ENCODE results near the gene GPBP1. TPM values are rescaled to one million over a fixed set of nuclear protein-coding genes. Genes with fewer than 3 reads are reported as not detected.
"Not testable (repeated sequence)": the region's sequence is repeated elsewhere in the genome, so short reads cannot be mapped to it uniquely, and the experiment has no call there.

GPBP1 gene
- total and polyA plus RNA-seq, 2 of the 4 experiments (the other 2 are of a cell fraction), result 24.3 to 29.2 TPM

GRCh38 chr5:57177479-57178156 lies 3.8 kb downstream of the GPBP1 start:
- BruUV-seq (replicated peaks), result no TSS peak
- H2BK20ac ChIP-seq (ENCODE audit: low read depth, low read length), result no peak overlapping the region
- H3K14ac ChIP-seq (replicated peaks; ENCODE audit: low read depth, low read length), result no peak overlapping the region
- no peak overlapping the region for H3K4ac ChIP-seq (ENCODE audit: low read depth, low read length)
- no peak overlapping the region for H4K5ac ChIP-seq (ENCODE audit: low read depth, low read length)
- H2BK5ac ChIP-seq (ENCODE audit: low read depth, low read length, poor library complexity, severe bottlenecking), result no peak overlapping the region
- in situ Hi-C loops (cut with MboI; ENCODE audit: low sequenced_read_pairs) (no loop called here), dilution Hi-C loops (cut with HindIII; ENCODE audit: low sequenced_read_pairs, unreplicated experiment) (no loop called here), intact Hi-C loops (cut with micrococcal nuclease) (no loop called here)
- H3K56ac ChIP-seq (ENCODE audit: extremely low read depth, insufficient read depth, low read length), result no peak overlapping the region
- no peaks in the 10 kb centered on the region for H3K27me3 ChIP-seq (ENCODE audit: control insufficient read depth, insufficient read depth, low read length)
- no peak overlapping the region for H2AFZ ChIP-seq (replicated peaks; ENCODE audit: low read length, poor library complexity)
- ChIA-PET POLR2A (ENCODE audit: unreplicated experiment) (no interaction called here), CTCF (no interaction called here)
- no peak overlapping the region for H2BK15ac ChIP-seq (ENCODE audit: low read depth, low read length)
- H3K18ac ChIP-seq (ENCODE audit: low read depth, low read length), result no peak overlapping the region
- H3K79me1 ChIP-seq (ENCODE audit: low read depth in 1 of 2, low read length in 2 of 2), result peaks cover 0 to 27% of the 10 kb centered on the region in 2 experiments; a peak in 2 of 4 replicates
- no peak for DNase-seq
- H3K9ac ChIP-seq (ENCODE audit: low read depth, low read length), result no peak overlapping the region; the same call in 1 of the 2 replicates
- peaks cover 77% of the 10 kb centered on the region for H4K20me1 ChIP-seq (ENCODE audit: insufficient read depth, low read length)
- H2BK120ac ChIP-seq (ENCODE audit: low read depth, low read length), result no peak overlapping the region
- H3K23ac ChIP-seq (ENCODE audit: low read depth, low read length), result no peak overlapping the region
- H3K4me2 ChIP-seq (ENCODE audit: low read depth, low read length), result peak overlapping the region; percentile 96
- no peak for TF ChIP-seq POLR2A (IDR thresholded peaks at IDR 0.05; ENCODE audit: low read depth, low read length)
- TF ChIP-seq USF2 (IDR thresholded peaks at IDR 0.05; ENCODE audit: low read depth, low read length), result no peak
- TF ChIP-seq RFX5 (IDR thresholded peaks at IDR 0.05; ENCODE audit: low read depth, low read length), result no peak
- TF ChIP-seq ELK1 (IDR thresholded peaks at IDR 0.05; ENCODE audit: borderline replicate concordance, low read depth, low read length), result no peak
- H3K4me1 ChIP-seq (ENCODE audit: control insufficient read depth, insufficient read depth, low read length), result peaks cover 4% of the 10 kb centered on the region; the same call in 1 of the 2 replicates
- no peaks in the 10 kb centered on the region for H3K9me3 ChIP-seq (ENCODE audit: control insufficient read depth, insufficient read depth, low read length)
- peaks cover 3% of the 10 kb centered on the region; the same call in 1 of the 2 replicates for H3K36me3 ChIP-seq (ENCODE audit: control insufficient read depth, insufficient read depth, low read length)
- no CpG with 5 or more reads among the region's 14 CpGs for WGBS, 2 experiments (ENCODE audit: extremely low coverage in 2 of 2, insufficient read length in 1 of 2)
- H2AK9ac ChIP-seq (replicated peaks; ENCODE audit: low read depth, low read length, poor library complexity), result no peak overlapping the region
- H4K8ac ChIP-seq (ENCODE audit: low read depth in 2 of 2, low read length in 2 of 2), result no peak overlapping the region
- no peak overlapping the region; the same call in 1 of the 2 replicates for H2AK5ac ChIP-seq (ENCODE audit: low read depth, low read length)
- no peak overlapping the region for H3K27ac ChIP-seq (ENCODE audit: insufficient read depth, low read length)
- peaks cover 3% of the 10 kb centered on the region; the same call in 1 of the 2 replicates for H3K9me1 ChIP-seq (ENCODE audit: insufficient read depth, low read length)
- no peak for ATAC-seq (ENCODE audit: low read depth)
- no peak overlapping the region for H3K4me3 ChIP-seq (ENCODE audit: insufficient read depth, low read depth, low read length)
- no peak overlapping the region for H4K91ac ChIP-seq (ENCODE audit: insufficient read depth, low read depth, low read length)

GRCh38 chr5:57178238-57178637 lies 4.4 kb downstream of the GPBP1 start:
- H4K5ac ChIP-seq (ENCODE audit: low read depth, low read length); POLR2A ChIA-PET (ENCODE audit: unreplicated experiment); H3K27ac ChIP-seq (ENCODE audit: insufficient read depth, low read length); intact Hi-C loops (cut with micrococcal nuclease); H4K91ac ChIP-seq (ENCODE audit: insufficient read depth, low read depth, low read length); H2BK5ac ChIP-seq (ENCODE audit: low read depth, low read length, poor library complexity, severe bottlenecking); H3K27me3 ChIP-seq (ENCODE audit: control insufficient read depth, insufficient read depth, low read length); H2BK120ac ChIP-seq (ENCODE audit: low read depth, low read length); H3K36me3 ChIP-seq (ENCODE audit: control insufficient read depth, insufficient read depth, low read length); in situ Hi-C loops (cut with MboI; ENCODE audit: low sequenced_read_pairs); H3K9ac ChIP-seq (ENCODE audit: low read depth, low read length); H2AFZ ChIP-seq (replicated peaks; ENCODE audit: low read length, poor library complexity); dilution Hi-C loops (cut with HindIII; ENCODE audit: low sequenced_read_pairs, unreplicated experiment); DNase-seq; H2BK15ac ChIP-seq (ENCODE audit: low read depth, low read length); H3K23ac ChIP-seq (ENCODE audit: low read depth, low read length); H3K4me1 ChIP-seq (ENCODE audit: control insufficient read depth, insufficient read depth, low read length); H2AK9ac ChIP-seq (replicated peaks; ENCODE audit: low read depth, low read length, poor library complexity); H3K14ac ChIP-seq (replicated peaks; ENCODE audit: low read depth, low read length); ATAC-seq (ENCODE audit: low read depth); H3K18ac ChIP-seq (ENCODE audit: low read depth, low read length); H2AK5ac ChIP-seq (ENCODE audit: low read depth, low read length); H3K9me3 ChIP-seq (ENCODE audit: control insufficient read depth, insufficient read depth, low read length); H4K8ac ChIP-seq (ENCODE audit: low read depth in 2 of 2, low read length in 2 of 2); CTCF ChIA-PET; H3K56ac ChIP-seq (ENCODE audit: extremely low read depth, insufficient read depth, low read length); H3K4ac ChIP-seq (ENCODE audit: low read depth, low read length); H2BK20ac ChIP-seq (ENCODE audit: low read depth, low read length); BruUV-seq (replicated peaks); H3K9me1 ChIP-seq (ENCODE audit: insufficient read depth, low read length): not testable (repeated sequence)
- Histone ChIP-seq H3K4me3 (ENCODE audit: insufficient read depth, low read depth, low read length) (peak overlapping the region; percentile 9; the same call in 1 of the 2 replicates), H4K20me1 (ENCODE audit: insufficient read depth, low read length) (peaks cover 78% of the 10 kb centered on the region), H3K79me1 (ENCODE audit: low read depth in 1 of 2, low read length in 2 of 2) (peaks cover 0 to 27% of the 10 kb centered on the region in 2 experiments; a peak in 2 of 4 replicates), H3K4me2 (ENCODE audit: low read depth, low read length) (peak overlapping the region; percentile 96)
- 86% methylated on average over 5 of the region's 12 CpGs; no CpG with 5 or more reads in 1 of the 2 experiments for WGBS, 2 experiments (ENCODE audit: extremely low coverage in 2 of 2, insufficient read length in 1 of 2)
